IMR-90 (cell line): ENCODE results near the gene EGLN1. TPM values are rescaled to one million over a fixed set of nuclear protein-coding genes. Genes with fewer than 3 reads are reported as not detected.

Experiments
- ATAC-seq: fragments of 200-7000 bp; cut with Tn5 transposase; 2 replicates; pipeline ENCODE4 v1.9.1; 2020; ENCODE audit warnings: low read depth, mild to moderate bottlenecking, moderate library complexity
- BruUV-seq: library from RNA; stranded (reverse); fragments of 400-500 nt; replicated peaks from 2 replicates; lab custom pipeline; 2021; lab: Mats Ljungman, UMichigan
- CTCF ChIA-PET: fragments of 300-600 bp; formaldehyde crosslinking; extraction: SDS; loops from one replicate; lab custom pipeline; 2021; ENCODE audit warnings: antibody characterized with exemption; lab: Yijun Ruan, JAX
- POLR2A ChIA-PET: fragments of 300-600 bp; sonication (Branson Sonifier 250); formaldehyde crosslinking; loops from one replicate; lab custom pipeline; 2022; ENCODE audit warnings: antibody characterized with exemption; ENCODE audit not compliant: unreplicated experiment; lab: Charles Lee
- DNase-seq: peaks from one replicate; pipeline ENCODE4 v3.0.0; 2013
- H2AFZ ChIP-seq: replicated peaks from 2 replicates; pipeline ENCODE3; 2013; ENCODE audit warnings: low read length, mild to moderate bottlenecking; ENCODE audit not compliant: poor library complexity
- H2AK5ac ChIP-seq: 2 replicates; pipeline ENCODE4 v1.6.1; 2013; ENCODE audit warnings: low read depth, low read length, inconsistent platforms
- H2AK9ac ChIP-seq: replicated peaks from 2 replicates; pipeline ENCODE3; 2013; ENCODE audit warnings: mild to moderate bottlenecking, low read depth, low read length, moderate library complexity; ENCODE audit not compliant: poor library complexity
- H2BK120ac ChIP-seq: 2 replicates; pipeline ENCODE4 v1.6.1; 2013; ENCODE audit warnings: low read depth, low read length, inconsistent platforms
- H2BK15ac ChIP-seq: 3 replicates; pipeline ENCODE4 v1.6.1; 2013; ENCODE audit warnings: low read depth, low read length, inconsistent platforms
- H2BK20ac ChIP-seq: 2 replicates; pipeline ENCODE4 v1.6.1; 2013; ENCODE audit warnings: low read depth, mild to moderate bottlenecking, inconsistent platforms, low read length, moderate library complexity
- H2BK5ac ChIP-seq: 2 replicates; pipeline ENCODE4 v1.6.1; 2013; ENCODE audit warnings: mild to moderate bottlenecking, low read depth, low read length, inconsistent platforms; ENCODE audit not compliant: poor library complexity, severe bottlenecking
- H3K14ac ChIP-seq: replicated peaks from 2 replicates; pipeline ENCODE4 v1.6.1; 2013; ENCODE audit warnings: low read depth, low read length, inconsistent platforms
- H3K18ac ChIP-seq: 2 replicates; pipeline ENCODE4 v1.6.1; 2013; ENCODE audit warnings: low read depth, low read length, control low read depth
- H3K23ac ChIP-seq: 2 replicates; pipeline ENCODE4 v1.6.1; 2013; ENCODE audit warnings: low read depth, low read length, inconsistent platforms
- H3K27ac ChIP-seq: 2 replicates; pipeline ENCODE4 v1.5.1; 2013; ENCODE audit warnings: mild to moderate bottlenecking, control low read depth, low read length; ENCODE audit not compliant: insufficient read depth
- H3K27me3 ChIP-seq: 2 replicates; pipeline ENCODE4 v1.6.1; 2013; ENCODE audit warnings: low read length; ENCODE audit not compliant: control insufficient read depth, insufficient read depth
- H3K36me3 ChIP-seq: 2 replicates; pipeline ENCODE4 v1.6.1; 2013; ENCODE audit warnings: low read length, mixed read lengths; ENCODE audit not compliant: control insufficient read depth, insufficient read depth
- H3K4ac ChIP-seq: 2 replicates; pipeline ENCODE4 v1.6.1; 2013; ENCODE audit warnings: low read depth, low read length, inconsistent platforms
- H3K4me1 ChIP-seq: 2 replicates; pipeline ENCODE4 v1.6.1; 2013; ENCODE audit warnings: low read length, mixed read lengths; ENCODE audit not compliant: control insufficient read depth, insufficient read depth
- H3K4me2 ChIP-seq: 2 replicates; pipeline ENCODE4 v1.6.1; 2013; ENCODE audit warnings: low read depth, mild to moderate bottlenecking, control low read depth, low read length, moderate library complexity
- H3K4me3 ChIP-seq: 2 replicates; pipeline ENCODE4 v1.5.1; 2013; ENCODE audit warnings: low read depth, mild to moderate bottlenecking, control low read depth, low read length, moderate library complexity; ENCODE audit not compliant: insufficient read depth
- H3K56ac ChIP-seq: 2 replicates; pipeline ENCODE4 v1.6.1; 2013; ENCODE audit warnings: low read length, inconsistent platforms; ENCODE audit not compliant: insufficient read depth; ENCODE audit errors: extremely low read depth
- H3K79me1 ChIP-seq, 2 experiments: 2 replicates each; pipeline ENCODE4 v1.6.1; 2013; ENCODE audit warnings: low read length in 2 of 2, inconsistent platforms in 1 of 2, low read depth in 1 of 2
- H3K9ac ChIP-seq: 2 replicates; pipeline ENCODE4 v1.6.1; 2013; ENCODE audit warnings: low read depth, low read length, control low read depth
- H3K9me1 ChIP-seq: 2 replicates; pipeline ENCODE4 v1.6.1; 2013; ENCODE audit warnings: low read length, inconsistent platforms; ENCODE audit not compliant: insufficient read depth
- H3K9me3 ChIP-seq: 2 replicates; pipeline ENCODE4 v1.6.1; 2013; ENCODE audit warnings: low read length; ENCODE audit not compliant: control insufficient read depth, insufficient read depth
- H4K20me1 ChIP-seq: 2 replicates; pipeline ENCODE4 v1.6.1; 2013; ENCODE audit warnings: low read length, inconsistent platforms; ENCODE audit not compliant: insufficient read depth
- H4K5ac ChIP-seq: 2 replicates; pipeline ENCODE4 v1.6.1; 2013; ENCODE audit warnings: mild to moderate bottlenecking, low read depth, low read length, control low read depth
- H4K8ac ChIP-seq, 2 experiments: 2 replicates each; pipeline ENCODE4 v1.6.1; 2013; ENCODE audit warnings: low read depth in 2 of 2, low read length in 2 of 2, control low read depth in 1 of 2, inconsistent platforms in 1 of 2
- H4K91ac ChIP-seq: 2 replicates; pipeline ENCODE4 v1.6.1; 2013; ENCODE audit warnings: low read depth, low read length, inconsistent platforms; ENCODE audit not compliant: insufficient read depth
- NFE2L2 ChIP-seq: fragments of 150-350 bp; IDR thresholded peaks from 2 replicates; pipeline ENCODE4 v1.6.1; 2016; ENCODE audit warnings: low read depth, mild to moderate bottlenecking, low read length
- RFX5 ChIP-seq: IDR thresholded peaks from 2 replicates; pipeline ENCODE4 v1.8.0; 2012; ENCODE audit warnings: low read depth, mild to moderate bottlenecking, low read length, moderate library complexity
- WGBS, 2 experiments: methylation state at CpG; one replicate each; pipeline versions ENCODE4 v1.1.5 to v1.1.7; 2013; ENCODE audit warnings: missing lambda C conversion rate in 2 of 2; ENCODE audit not compliant: insufficient read length in 1 of 2; ENCODE audit errors: extremely low coverage in 2 of 2; 5-methylcytosine and 5-hydroxymethylcytosine counted together
- dilution Hi-C: fragments of 300-500 bp; cut with HindIII; formaldehyde crosslinking; loops from one replicate; pipeline ENCODE4 v1.14.3; 2018; ENCODE audit warnings: low sequenced_read_pairs; ENCODE audit not compliant: unreplicated experiment
- in situ Hi-C: fragments of 300-500 bp; cut with MboI; formaldehyde crosslinking; loops from 3 replicates; pipeline ENCODE4 v1.14.3; 2019; ENCODE audit warnings: low sequenced_read_pairs, inconsistent platforms, mixed read lengths
- intact Hi-C: fragments of 100-400 bp; cut with micrococcal nuclease; formaldehyde crosslinking; loops from 2 replicates; pipeline ENCODE4 v1.10.0; 2022
- polyA plus RNA-seq, 3 experiments: library from polyadenylated mRNA; depleted of rRNA; stranded (reverse); fragments of >200 nt; gene quantifications; 2 replicates each; pipeline ENCODE4 v1.2.3, GENCODE V29; 2012; ENCODE audit warnings: low replicate concordance in 1 of 3
- total RNA-seq: library from RNA; depleted of rRNA; stranded (reverse); fragments of >200 nt; gene quantifications from 2 replicates; pipeline ENCODE4 v1.2.3, GENCODE V29; 2012

The EGLN1 gene
- total and polyA plus RNA-seq, 2 of the 4 experiments (the other 2 are of a cell fraction): 25.7 to 26.9 TPM

GRCh38 chr1:231364192-231364591 lies 57.9 kb downstream of the EGLN1 start:
- Histone ChIP-seq H3K4ac (no peak overlapping the region), H3K14ac (no peak overlapping the region), H3K23ac (no peak overlapping the region), H3K4me2 (no peak overlapping the region), H2AK5ac (no peak overlapping the region), H3K4me3 (no peak overlapping the region), H3K9me1 (peaks cover 7% of the 10 kb centered on the region; the same call in 1 of the 2 replicates), H3K79me1 (peaks cover 10 to 18% of the 10 kb centered on the region in 2 experiments; a peak in 3 of 4 replicates), H4K20me1 (no peaks in the 10 kb centered on the region; the same call in 1 of the 2 replicates), H4K8ac (no peak overlapping the region), H3K36me3 (peaks cover 9% of the 10 kb centered on the region), H2BK120ac (no peak overlapping the region), H2BK20ac (no peak overlapping the region), H2BK15ac (no peak overlapping the region), H2AFZ (no peak overlapping the region), H3K27me3 (no peaks in the 10 kb centered on the region), H3K9ac (no peak overlapping the region), H3K56ac (no peak overlapping the region), H3K27ac (no peak overlapping the region), H3K4me1 (no peaks in the 10 kb centered on the region), H4K5ac (no peak overlapping the region), H3K18ac (no peak overlapping the region), H4K91ac (no peak overlapping the region), H3K9me3 (no peaks in the 10 kb centered on the region), H2AK9ac (no peak overlapping the region), H2BK5ac (no peak overlapping the region)
- intact Hi-C loops (no loop called here), dilution Hi-C loops (no loop called here), in situ Hi-C loops (loop anchor here (5.0 kb wide), 2 partner anchors 58 to 223 kb away; partner anchors contain the start of gene EGLN1)
- TF ChIP-seq NFE2L2: no peak
- no peak for TF ChIP-seq RFX5
- ChIA-PET CTCF (no interaction called here), POLR2A (no interaction called here)
- DNase-seq (no peak), ATAC-seq (no peak)
- TSS peak; percentile 57 for BruUV-seq
- no CpG with 5 or more reads among the region's 5 CpGs for WGBS, 2 experiments
